GM18861 (cell line): Measurements from ENCODE around the gene UPF2.
"Not testable (repeated sequence)": the region's sequence is repeated elsewhere in the genome, so short reads cannot be mapped to it uniquely, and the experiment has no call there.

Experiments
- ATAC-seq: cut with Tn5 transposase; IDR thresholded peaks from one replicate; pipeline ENCODE4 v1.9.1; 2021; ENCODE audit not compliant: unreplicated experiment

The UPF2 gene

GRCh38 chr10:11908536-11908935 is 134.1 kb downstream of the UPF2 start:
- ATAC-seq: no peak

GRCh38 chr10:11907914-11908313 is 134.7 kb downstream of the UPF2 start:
- ATAC-seq: no peak

DNA sequence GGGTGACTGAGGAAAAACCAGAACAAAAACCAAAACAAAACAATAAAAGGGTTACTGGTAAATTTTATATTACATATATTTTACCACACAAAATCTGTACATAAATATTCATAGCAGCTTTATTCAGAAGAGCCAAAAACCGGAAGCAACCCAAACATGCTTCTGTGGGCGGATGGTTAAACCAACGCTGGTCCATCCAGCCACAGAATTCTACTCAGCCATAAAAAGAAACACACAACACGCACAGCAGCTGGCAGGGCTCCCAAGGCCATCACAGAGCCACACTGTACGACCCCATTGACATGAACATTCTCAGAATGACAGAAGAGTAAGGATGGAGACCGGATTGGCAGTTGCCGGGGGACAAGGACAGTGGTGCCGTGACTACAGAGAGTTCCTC is 135.9 kb downstream of the UPF2 start:
- no peak for ATAC-seq

- no peak for ATAC-seq
Measured at GRCh38 chr10:11902646-11903045, 140.0 kb downstream of the UPF2 start.

DNA sequence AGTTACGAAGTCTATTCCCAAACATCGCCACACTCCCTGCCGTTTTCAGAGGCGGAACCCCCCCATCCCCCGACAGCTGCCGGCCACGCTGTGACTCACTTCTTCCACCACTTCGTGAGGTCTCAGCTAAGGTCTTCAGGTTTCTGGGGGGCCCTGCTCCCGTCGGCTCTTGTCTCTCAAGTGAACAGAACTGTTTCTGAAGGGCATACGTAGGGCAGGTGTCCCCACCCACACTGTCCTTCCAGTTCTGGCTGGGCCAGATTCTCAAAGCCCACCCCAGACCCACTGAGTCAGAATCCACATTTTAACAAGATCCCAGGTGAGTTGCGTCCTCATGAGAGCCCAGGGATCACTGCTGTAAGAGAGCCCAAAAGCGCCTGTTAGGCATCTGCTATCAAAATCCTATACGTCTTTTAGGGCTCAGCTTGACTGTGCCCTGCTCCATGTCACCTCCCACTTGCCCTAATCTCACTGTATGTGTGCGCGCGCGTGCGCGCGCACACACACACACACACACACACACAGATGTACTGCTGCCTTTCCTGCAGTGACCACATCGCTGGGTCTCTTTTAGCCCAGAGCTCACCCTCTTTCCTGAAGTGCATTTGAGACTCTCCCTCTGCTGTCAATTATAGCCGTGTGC is 140.7 kb downstream of the UPF2 start:
- no peak for ATAC-seq

DNA sequence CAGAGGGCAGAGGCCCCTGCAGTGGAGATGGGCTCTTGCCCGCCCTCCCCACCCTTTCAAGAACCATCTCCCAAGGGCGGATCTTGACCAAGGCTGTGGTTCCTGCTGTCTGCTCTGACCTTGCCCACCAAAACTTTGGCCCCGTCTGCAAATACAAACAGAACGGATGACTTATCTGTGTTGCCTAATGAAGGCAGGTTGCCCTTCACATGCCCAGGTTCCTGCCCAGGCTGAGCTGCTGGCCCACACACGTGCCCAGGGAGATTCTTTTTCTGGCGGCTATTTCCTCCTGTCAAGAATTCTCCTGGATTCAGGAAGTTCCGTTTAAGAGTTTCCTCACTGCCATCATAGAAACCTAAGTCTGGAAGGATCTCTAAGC is 141.2 kb downstream of the UPF2 start:
- no peak for ATAC-seq

- no peak for ATAC-seq
Measured at GRCh38 chr10:11901036-11901301, 141.6 kb downstream of the UPF2 start.

DNA sequence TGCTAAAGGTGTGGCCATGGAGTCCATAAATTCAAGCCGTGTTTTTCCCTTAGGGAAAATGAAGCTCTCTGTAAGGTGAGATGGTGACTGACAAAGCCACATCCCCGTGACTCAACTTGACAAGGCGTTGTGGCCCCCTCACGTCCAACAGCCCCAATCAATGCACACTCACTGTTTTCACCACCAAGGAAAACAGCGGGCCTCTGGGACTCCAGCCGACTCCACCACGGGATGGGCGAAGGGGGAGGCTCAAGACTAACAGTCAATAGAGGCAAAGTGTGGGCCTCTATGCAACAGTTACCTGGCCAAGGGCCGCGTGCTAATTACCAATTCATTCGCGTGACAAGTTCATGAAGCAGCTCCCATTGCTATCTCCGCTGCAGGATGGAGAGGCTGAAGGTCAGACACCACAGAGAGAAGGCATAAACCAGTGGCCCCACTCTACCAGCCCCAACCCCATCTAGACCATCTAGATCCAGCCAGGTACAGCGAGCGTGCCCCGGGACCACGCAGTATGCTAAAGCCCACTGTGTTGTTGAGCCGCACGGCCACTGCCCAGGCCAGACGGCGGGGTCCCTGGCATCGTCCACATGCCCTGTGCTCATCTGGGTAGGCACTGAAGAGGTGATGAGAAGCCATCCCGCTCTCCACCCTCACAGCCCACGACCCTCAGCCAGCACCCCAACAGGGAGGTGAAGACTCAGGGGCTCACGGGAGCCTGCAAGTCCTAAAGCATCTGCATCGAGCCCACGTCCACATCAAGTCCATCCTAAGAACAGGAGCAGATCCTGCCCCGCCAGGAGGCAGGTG is 143.3 kb downstream of the UPF2 start:
- no peak for ATAC-seq

- ATAC-seq: no peak
Measured at GRCh38 chr10:11898372-11899066, 144.1 kb downstream of the UPF2 start.

- ATAC-seq: no peak
Measured at GRCh38 chr10:11898033-11898371, 144.6 kb downstream of the UPF2 start.

GRCh38 chr10:11896549-11897200 is 145.9 kb downstream of the UPF2 start:
- no peak for ATAC-seq

DNA sequence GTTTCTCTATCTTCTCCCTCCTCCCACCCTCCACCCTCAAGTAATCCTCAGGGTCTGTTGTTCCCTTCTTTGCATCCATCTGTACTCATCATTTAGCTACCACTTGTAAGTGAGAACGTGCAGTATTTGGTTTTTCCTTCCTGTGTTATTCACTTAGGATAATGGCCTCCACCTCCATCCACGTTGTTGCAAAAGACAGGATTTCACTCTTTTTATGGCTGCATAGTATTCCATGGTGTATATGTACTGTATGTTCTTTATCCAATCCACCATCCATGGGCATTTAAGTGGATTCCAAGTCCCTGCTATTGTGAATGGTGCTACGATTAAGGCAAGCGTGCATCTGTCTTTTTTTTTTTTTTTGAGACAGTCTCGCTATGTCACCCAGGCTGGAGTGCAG is 147.0 kb downstream of the UPF2 start:
- no peak for ATAC-seq

- no peak for ATAC-seq
Measured at GRCh38 chr10:11895108-11895466, 147.5 kb downstream of the UPF2 start.

DNA sequence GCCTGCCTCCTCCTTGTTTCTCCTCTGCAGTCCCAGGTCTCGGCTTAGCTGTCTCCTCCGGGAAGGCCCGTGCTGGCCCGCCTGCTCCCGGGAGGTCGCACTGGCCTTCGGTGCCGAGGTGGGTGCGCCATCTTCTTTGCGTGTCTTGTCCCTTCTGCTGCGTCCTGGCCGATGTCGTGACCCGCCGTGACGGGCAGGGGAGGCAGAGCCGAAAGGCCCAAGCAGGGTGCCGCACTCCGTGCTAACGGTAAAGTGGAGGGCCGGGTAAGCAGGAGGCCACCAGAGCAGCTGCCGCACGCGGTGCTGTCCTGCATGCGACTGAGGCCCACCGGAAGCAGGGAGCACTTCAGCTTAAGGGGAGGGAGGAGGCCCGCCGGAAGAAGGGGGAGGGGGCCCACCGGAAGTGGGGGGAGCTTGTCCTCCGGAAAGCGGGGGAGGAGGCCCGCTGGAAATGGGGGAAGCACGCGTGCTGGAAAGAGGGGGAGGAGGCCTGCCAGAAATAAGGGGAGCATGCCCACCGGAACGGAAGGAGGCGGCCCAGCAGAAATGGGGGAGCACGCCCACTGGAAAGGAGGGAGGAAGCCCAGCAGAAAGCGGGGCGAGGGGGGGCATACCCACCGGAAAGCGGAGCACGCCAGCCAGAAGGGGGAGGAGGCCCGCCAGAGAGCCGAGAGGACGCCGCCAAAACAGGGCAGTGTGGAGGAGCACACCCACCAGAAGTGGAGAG is 148.1 kb downstream of the UPF2 start:
- no peak for ATAC-seq

GRCh38 chr10:11893749-11894278 is 148.8 kb downstream of the UPF2 start:
- no peak for ATAC-seq

- no peak for ATAC-seq
Measured at GRCh38 chr10:11891776-11892486, 150.7 kb downstream of the UPF2 start.

GRCh38 chr10:11889263-11889662 is 153.3 kb downstream of the UPF2 start:
- ATAC-seq: not testable (repeated sequence)

- ATAC-seq: no peak
Measured at GRCh38 chr10:11887381-11888227, 155.0 kb downstream of the UPF2 start.

DNA sequence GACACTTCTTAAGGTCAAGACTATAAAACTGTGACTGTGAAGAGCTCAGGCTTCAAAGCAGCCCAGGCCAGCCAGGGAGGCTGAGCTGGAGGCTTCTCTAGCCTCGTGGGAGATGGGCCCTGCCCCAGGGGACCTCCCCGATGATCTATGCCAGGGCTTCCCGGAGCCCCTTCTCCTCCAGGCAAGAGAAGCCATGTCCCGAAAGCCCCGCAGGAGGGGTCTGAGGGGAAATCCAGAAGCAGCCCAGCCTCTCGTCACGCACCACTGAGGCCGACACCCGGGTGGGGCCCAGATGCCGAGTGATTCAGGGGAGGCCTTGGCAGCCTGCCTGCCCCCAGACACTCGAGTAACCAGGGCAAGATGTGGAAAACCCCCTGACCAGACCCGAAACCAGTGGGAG is 155.8 kb downstream of the UPF2 start:
- ATAC-seq: no peak

GRCh38 chr10:11886138-11886474 is 156.5 kb downstream of the UPF2 start:
- no peak for ATAC-seq
